ENCODE measurements around the gene MAPK13. TPM values are rescaled to one million over a fixed set of nuclear protein-coding genes. Genes with fewer than 3 reads are reported as not detected.

The MAPK13 gene
- total RNA-seq, 1 experiment from 2014 or later, result 52.3 TPM

DNA sequence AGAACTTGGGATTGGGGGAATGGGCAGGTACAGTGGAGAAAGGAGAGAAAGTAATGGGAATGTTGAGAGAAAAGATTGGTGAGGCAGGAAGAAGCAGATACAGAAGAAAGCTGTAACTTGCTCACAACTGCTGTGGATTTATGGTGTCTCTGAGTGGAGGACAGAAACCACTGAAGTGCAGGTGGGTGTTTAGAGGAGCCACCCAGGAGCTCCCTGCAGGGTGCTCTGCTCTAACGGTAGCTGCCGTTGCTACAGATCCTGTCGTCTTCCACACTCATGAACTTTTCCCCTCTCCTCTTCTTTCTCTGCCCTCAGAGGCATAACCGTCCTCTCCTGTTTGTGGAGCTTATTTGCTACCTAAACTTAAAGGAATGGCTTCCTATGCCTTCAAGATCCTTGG, 27.5 kb upstream of the MAPK13 start:
- Mint-ChIP-seq H3K27ac (ENCODE audit: unreplicated experiment) (no peak overlapping the region), H3K27me3 (ENCODE audit: unreplicated experiment) (no peaks in the 10 kb centered on the region), H3K4me1 (ENCODE audit: low read depth, unreplicated experiment) (no peaks in the 10 kb centered on the region), H3K36me3 (ENCODE audit: insufficient read depth, unreplicated experiment) (peaks cover 8% of the 10 kb centered on the region), H3K9me3 (ENCODE audit: low read depth, unreplicated experiment) (no peaks in the 10 kb centered on the region), H3K4me3 (ENCODE audit: low read depth, unreplicated experiment) (no peak overlapping the region)
- intact Hi-C loops (cut with micrococcal nuclease; ENCODE audit: unreplicated experiment), result no loop called here
- TF ChIP-seq, protein P1, sequence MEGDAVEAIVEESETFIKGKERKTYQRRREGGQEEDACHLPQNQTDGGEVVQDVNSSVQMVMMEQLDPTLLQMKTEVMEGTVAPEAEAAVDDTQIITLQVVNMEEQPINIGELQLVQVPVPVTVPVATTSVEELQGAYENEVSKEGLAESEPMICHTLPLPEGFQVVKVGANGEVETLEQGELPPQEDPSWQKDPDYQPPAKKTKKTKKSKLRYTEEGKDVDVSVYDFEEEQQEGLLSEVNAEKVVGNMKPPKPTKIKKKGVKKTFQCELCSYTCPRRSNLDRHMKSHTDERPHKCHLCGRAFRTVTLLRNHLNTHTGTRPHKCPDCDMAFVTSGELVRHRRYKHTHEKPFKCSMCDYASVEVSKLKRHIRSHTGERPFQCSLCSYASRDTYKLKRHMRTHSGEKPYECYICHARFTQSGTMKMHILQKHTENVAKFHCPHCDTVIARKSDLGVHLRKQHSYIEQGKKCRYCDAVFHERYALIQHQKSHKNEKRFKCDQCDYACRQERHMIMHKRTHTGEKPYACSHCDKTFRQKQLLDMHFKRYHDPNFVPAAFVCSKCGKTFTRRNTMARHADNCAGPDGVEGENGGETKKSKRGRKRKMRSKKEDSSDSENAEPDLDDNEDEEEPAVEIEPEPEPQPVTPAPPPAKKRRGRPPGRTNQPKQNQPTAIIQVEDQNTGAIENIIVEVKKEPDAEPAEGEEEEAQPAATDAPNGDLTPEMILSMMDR (IDR thresholded peaks at IDR 0.05; ENCODE audit: unreplicated experiment), result no peak
- BruUV-seq (replicated peaks), result no TSS peak
- DNase-seq, result no peak
- CTCF ChIA-PET, result interaction anchor here (1.2 to 2.2 kb wide), 2 partner anchors 8 to 75 kb away, joined by 3 to 6 read pairs; partner anchors contain the start of gene MAPK14

DNA sequence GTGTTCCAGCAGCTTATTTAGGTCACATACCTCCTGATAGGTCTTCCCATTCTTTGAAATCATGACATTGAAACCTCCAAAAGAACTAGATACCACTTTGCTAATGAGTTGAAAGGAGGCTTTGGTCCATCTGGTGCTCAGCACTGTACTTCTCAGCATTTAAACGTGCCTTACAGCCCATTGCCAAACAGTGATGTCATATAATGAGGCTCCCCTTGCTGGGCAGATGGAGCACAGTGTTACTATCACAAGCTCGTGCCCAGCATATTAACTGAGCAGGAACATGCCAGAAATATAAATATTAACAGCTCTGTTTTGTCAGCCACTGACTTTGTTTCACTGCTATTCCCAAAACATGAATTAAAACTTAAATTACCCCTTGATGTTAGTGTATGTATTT, 25.5 kb upstream of the MAPK13 start:
- no peaks in the 10 kb centered on the region for H3K9me3 Mint-ChIP-seq (ENCODE audit: low read depth, unreplicated experiment)
- CTCF ChIA-PET, result interaction anchor here (0.7 kb wide), 1 partner anchor 1864 kb away, joined by 3 read pairs; no protein-coding TSS in a partner anchor
- H3K27ac Mint-ChIP-seq (ENCODE audit: unreplicated experiment), result no peak overlapping the region
- H3K4me3 Mint-ChIP-seq (ENCODE audit: low read depth, unreplicated experiment), result no peak overlapping the region
- intact Hi-C loops (cut with micrococcal nuclease; ENCODE audit: unreplicated experiment), result no loop called here
- H3K36me3 Mint-ChIP-seq (ENCODE audit: insufficient read depth, unreplicated experiment), result peaks cover 20% of the 10 kb centered on the region
- DNase-seq, result no peak
- no TSS peak for BruUV-seq (replicated peaks)
- no peaks in the 10 kb centered on the region for H3K4me1 Mint-ChIP-seq (ENCODE audit: low read depth, unreplicated experiment)
- H3K27me3 Mint-ChIP-seq (ENCODE audit: unreplicated experiment), result no peaks in the 10 kb centered on the region
- TF ChIP-seq, protein P1 (IDR thresholded peaks at IDR 0.05; ENCODE audit: unreplicated experiment), result no peak

DNA sequence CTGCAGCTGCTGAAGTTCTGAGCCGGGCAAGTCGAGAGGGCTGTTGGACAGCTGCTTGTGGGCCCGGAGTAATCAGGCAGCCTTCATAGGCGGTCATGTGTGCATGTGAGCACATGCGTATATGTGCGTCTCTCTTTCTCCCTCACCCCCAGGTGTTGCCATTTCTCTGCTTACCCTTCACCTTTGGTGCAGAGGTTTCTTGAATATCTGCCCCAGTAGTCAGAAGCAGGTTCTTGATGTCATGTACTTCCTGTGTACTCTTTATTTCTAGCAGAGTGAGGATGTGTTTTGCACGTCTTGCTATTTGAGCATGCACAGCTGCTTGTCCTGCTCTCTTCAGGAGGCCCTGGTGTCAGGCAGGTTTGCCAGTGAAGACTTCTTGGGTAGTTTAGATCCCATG, 21.2 kb upstream of the MAPK13 start:
- Mint-ChIP-seq H3K27ac (ENCODE audit: unreplicated experiment) (no peak overlapping the region), H3K36me3 (ENCODE audit: insufficient read depth, unreplicated experiment) (peaks cover 19% of the 10 kb centered on the region), H3K27me3 (ENCODE audit: unreplicated experiment) (no peaks in the 10 kb centered on the region), H3K4me1 (ENCODE audit: low read depth, unreplicated experiment) (no peaks in the 10 kb centered on the region), H3K4me3 (ENCODE audit: low read depth, unreplicated experiment) (no peak overlapping the region), H3K9me3 (ENCODE audit: low read depth, unreplicated experiment) (no peaks in the 10 kb centered on the region)
- CTCF ChIA-PET, result no interaction called here
- TF ChIP-seq, protein P1 (IDR thresholded peaks at IDR 0.05; ENCODE audit: unreplicated experiment), result no peak
- BruUV-seq (replicated peaks), result no TSS peak
- DNase-seq, result no peak
- intact Hi-C loops (cut with micrococcal nuclease; ENCODE audit: unreplicated experiment), result no loop called here

DNA sequence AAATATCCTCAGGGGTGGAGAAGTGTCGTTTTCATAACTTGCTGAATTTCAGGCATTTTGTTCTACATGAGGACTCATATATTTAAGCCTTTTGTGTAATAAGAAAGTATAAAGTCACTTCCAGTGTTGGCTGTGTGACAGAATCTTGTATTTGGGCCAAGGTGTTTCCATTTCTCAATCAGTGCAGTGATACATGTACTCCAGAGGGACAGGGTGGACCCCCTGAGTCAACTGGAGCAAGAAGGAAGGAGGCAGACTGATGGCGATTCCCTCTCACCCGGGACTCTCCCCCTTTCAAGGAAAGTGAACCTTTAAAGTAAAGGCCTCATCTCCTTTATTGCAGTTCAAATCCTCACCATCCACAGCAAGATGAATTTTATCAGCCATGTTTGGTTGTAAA, 20.3 kb upstream of the MAPK13 start:
- DNase-seq, result no peak
- no peaks in the 10 kb centered on the region for H3K9me3 Mint-ChIP-seq (ENCODE audit: low read depth, unreplicated experiment)
- no peaks in the 10 kb centered on the region for H3K27me3 Mint-ChIP-seq (ENCODE audit: unreplicated experiment)
- TF ChIP-seq, protein P1 (IDR thresholded peaks at IDR 0.05; ENCODE audit: unreplicated experiment), result no peak
- H3K4me3 Mint-ChIP-seq (ENCODE audit: low read depth, unreplicated experiment), result no peak overlapping the region
- BruUV-seq (replicated peaks), result TSS peak; percentile 33
- H3K4me1 Mint-ChIP-seq (ENCODE audit: low read depth, unreplicated experiment), result no peaks in the 10 kb centered on the region
- CTCF ChIA-PET, result interaction anchor here (0.6 to 1.3 kb wide), 2 partner anchors 11 to 1946 kb away, joined by 3 to 4 read pairs; no protein-coding TSS in a partner anchor
- intact Hi-C loops (cut with micrococcal nuclease; ENCODE audit: unreplicated experiment), result no loop called here
- peaks cover 17% of the 10 kb centered on the region for H3K36me3 Mint-ChIP-seq (ENCODE audit: insufficient read depth, unreplicated experiment)
- no peak overlapping the region for H3K27ac Mint-ChIP-seq (ENCODE audit: unreplicated experiment)
